HG03097 (cell line): ENCODE data around the gene RNF113B.

Experiments
- ATAC-seq: cut with Tn5 transposase; IDR thresholded peaks from one replicate; pipeline ENCODE4 v1.9.1; 2021; ENCODE audit not compliant: unreplicated experiment, low FRiP score

The RNF113B gene

DNA sequence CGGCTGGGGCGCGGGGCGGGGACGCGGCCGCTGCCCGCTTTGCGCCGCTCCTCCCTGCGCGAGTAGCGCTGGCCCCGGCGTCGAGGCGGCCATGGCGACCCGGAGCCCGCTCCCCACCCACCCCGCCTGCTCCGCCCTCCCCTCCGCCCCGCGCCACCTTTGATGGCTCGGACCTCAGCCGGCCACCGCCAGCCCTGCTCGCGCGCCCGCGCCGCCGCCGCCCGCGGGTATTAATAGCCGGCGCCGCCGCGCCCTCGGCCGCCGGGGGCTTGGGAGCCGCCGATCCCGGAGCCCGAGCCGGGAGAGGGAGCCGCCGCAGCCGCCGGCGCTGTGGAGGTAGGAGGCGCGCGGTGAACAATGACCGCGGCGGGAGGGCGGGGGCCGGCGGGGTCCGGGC lies 33.9 kb downstream of the RNF113B start:
- ATAC-seq, result peak; percentile 31

DNA sequence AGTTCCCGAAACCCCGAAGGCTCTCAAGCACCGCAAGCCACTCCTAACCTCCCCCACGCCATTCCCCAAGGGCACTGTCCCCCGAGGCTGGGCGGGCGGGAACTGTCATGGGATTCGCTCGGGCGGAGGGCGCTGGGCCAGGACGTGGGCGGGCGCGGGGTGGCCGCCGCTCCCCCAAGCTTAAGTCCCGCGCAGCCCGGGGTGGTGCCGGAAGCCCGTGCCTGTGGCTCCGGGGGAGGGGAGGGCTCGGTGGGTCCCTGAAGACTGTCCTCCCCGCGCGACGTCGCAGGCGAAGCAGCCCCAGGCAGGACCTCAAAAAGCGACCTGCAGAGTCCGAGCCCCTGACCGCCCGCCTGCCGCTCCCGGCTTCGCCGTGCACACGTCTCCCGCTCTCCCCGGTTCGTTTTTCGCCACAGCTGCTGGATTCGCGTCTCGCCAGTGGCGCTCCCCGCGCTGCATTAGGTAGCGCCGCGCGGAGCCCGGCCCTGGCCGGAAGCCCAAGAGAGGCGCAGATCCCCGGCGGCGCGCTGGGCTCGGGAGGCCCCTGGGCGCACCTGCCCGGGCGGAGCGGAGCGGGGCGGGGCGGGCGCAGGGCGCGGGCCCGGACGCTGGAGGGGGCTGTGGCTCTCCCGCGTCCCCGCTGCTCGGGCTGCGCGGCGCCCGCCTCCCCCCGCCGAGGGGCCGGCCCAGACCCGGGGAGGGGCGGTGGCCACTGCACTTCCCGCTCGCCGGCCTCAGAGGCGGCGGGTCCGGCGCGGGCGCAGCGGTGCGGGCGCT lies 34.5 kb downstream of the RNF113B start, which contains the start of gene FARP1:
Gene FARP1, plus strand, starts transcription at position 715 of the 777 bp plus-strand sequence. CDS start 70,149 bp downstream, outside the sequence.
- ATAC-seq, result peak; percentile 86

DNA sequence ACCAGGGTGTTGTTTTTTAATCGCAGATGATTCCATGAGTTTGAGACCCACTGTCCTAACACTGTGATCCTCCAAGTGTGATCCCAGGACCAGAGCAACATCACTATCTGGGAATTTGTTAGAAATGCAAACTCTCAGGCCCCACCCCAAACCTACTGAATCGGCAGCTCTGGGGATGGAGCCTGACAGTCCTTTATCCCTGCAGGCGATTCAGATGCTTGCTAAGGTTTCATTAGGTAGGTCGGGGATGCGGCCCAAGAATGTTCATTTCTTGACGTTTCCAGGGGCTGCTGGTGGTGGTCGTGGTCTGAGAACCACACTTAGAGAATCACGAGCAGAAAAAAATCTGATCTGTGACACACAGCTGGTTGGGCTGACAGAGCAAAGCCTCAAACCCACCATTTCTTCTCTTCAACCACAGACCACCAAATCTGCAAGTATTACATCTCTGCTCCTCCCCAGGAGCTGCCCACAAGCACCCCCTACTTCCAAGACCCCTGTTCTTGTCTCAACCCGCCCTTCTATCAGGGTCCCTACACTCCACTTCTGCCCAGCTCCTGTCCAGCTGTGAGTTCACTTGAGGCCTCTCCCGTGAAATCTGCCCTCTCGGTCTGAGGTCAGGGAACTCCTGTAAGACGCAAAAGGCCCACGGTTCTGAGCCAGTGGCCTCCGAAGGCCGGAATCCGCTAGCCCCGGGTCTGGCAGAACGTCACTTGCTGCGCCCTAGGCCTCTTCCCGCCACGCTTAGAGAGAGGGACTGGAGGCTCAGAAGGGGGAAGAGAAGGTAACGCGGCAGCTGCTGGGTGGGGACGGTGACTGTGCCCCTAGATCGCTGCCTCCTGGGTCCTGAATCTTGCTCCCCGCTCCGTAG lies 35.3 kb downstream of the RNF113B start:
- peak; percentile 4 for ATAC-seq

DNA sequence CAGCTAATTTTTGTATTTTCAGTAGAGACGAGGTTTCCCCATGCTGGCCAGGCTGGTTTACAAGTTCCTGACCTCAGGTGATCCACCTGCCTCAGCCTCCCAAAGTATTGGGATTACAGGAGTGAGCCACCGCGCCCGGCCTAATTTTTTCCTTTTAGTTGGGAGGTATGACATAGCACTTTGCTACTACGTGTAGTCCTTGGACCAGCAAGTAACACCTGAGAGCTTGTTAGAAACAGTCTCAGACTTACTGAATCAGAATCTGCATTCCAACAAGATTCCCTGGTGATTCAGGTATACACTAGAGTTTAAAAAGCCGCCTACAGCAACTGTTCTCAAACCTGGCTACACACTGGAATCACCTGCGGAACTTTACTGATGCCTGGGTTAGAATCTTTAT lies 36.0 kb downstream of the RNF113B start:
- no peak for ATAC-seq

DNA sequence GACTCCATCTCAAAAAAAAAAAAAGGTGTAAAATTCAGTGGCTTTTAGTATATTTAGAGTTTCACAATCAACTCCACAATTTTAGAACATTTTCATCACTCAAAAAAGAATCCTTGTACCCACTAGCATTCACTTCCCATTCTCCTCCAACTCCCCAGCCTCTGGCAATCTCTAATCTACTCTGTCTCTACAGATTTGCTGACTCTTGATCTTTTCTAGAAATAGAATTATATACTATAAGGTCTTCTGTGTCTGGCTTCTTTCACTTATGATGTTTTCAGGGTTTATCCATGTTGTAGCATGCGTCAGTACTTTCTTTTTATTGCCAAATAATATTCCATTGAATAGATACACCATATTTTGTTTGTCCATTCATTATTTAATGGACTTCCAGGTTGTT lies 42.2 kb downstream of the RNF113B start:
- no peak for ATAC-seq

DNA sequence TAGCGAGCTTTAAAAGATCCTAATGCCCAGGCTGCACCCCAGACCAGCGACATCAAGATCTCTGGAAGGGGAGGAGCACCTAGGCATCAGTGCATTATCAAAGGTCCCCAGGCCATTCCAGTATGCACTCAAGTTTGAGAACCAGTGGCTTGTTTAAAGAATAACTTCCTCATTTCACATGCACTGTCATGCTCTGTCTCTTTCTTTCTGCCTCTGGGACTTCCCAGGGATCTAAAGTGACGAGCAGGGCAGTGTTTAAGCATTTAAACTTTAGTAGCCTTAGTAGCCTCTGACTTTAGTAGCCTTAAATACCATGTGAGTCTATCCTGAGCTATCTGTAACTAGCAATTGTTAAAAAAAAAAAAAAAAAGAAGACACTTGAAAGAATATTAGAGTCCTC lies 43.1 kb downstream of the RNF113B start:
- ATAC-seq, result peak; percentile 85

DNA sequence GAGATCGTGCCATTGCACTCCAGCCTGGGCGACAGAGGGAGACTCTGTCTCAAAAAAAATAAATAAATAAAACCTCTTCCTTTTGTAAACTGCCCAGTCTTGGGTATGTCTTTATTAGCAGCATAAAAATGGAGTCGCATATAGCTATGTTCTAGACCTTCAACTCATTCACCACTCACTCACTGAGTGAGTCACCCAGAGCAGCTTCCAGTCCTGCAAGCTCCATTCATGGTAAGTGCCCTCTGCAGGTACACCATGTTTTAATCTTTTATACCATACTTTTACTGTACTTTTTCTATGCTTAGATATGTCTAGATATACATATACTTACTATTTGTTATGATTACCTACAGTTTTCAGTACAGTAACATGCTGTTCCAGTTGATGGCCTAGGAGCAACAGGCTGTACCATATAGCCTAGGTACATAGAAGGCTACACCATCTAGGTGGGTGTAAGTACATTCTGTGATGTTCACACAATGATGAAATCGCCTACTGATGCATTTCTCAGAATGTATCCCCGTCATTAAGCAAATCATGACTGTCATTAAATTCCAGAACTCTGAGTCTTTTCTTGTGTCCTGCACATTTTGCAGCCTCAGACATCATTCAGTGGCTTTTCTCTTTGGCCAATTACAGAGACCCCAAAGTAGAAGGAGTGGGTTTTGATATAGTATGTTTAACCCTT lies 47.9 kb downstream of the RNF113B start:
- no peak for ATAC-seq
